H4 (cell line): Measurements from ENCODE around the gene MAP3K5. TPM values are rescaled to one million over a fixed set of nuclear protein-coding genes. Genes with fewer than 3 reads are reported as not detected.
"Not testable (repeated sequence)": the region's sequence is repeated elsewhere in the genome, so short reads cannot be mapped to it uniquely, and the experiment has no call there.

Experiments used
- DNase-seq: peaks from one replicate; pipeline ENCODE4 v3.0.0-alpha.2; 2015; ENCODE audit warnings: low spot score
- total RNA-seq: library from RNA; depleted of rRNA; stranded (reverse); fragments of >200 nt; shearing (Covaris generic); gene quantifications from 2 replicates; pipeline ENCODE4 v1.2.3, GENCODE V29; 2014

MAP3K5 gene
- total RNA-seq, 1 experiment from 2014 or later, result 2.1 TPM

- no peak for DNase-seq
These were observed 18.8 kb downstream of the MAP3K5 start for GRCh38 chr6:136773473-136773796.

GRCh38 chr6:136772685-136773472 lies 19.4 kb downstream of the MAP3K5 start:
- no peak for DNase-seq

- no peak for DNase-seq
These were observed 21.0 kb downstream of the MAP3K5 start for GRCh38 chr6:136771306-136771705.

- no peak for DNase-seq
These were observed 22.5 kb downstream of the MAP3K5 start for GRCh38 chr6:136769759-136770158.

- no peak for DNase-seq
These were observed 23.2 kb downstream of the MAP3K5 start for GRCh38 chr6:136769124-136769523.

DNA sequence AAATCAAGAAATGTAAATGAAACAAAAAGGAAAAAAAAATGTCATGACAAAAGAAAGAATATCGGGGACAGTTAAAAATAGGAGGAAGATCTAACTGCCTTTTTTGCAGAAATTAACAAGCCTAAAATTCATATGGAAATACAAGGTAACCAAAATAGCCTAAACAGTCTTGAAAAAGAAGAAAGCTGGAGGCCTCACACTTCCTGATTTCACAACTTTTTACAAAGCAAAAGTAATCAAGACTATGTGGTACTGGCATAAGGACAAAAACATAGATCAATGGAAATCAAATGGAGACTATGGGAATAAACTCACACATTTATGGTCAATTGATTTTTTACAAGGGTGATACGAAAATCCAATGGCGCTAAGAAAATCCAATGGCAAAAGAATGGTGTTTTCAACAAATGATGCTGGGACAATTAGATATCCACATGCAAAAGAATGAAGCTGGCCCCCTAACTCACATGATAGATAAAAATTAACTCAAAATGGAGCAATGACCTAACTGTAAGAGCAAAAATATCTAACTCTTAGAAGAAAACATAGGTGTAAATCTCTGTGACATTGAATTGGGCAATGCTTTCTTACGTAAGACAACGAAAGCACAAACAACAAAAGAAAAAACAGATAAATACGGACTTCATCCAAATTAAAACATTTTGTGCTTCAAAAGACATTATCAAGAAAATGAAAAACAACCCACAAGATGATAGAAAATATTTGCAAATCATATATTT lies 24.5 kb downstream of the MAP3K5 start:
- DNase-seq, result no peak

DNA sequence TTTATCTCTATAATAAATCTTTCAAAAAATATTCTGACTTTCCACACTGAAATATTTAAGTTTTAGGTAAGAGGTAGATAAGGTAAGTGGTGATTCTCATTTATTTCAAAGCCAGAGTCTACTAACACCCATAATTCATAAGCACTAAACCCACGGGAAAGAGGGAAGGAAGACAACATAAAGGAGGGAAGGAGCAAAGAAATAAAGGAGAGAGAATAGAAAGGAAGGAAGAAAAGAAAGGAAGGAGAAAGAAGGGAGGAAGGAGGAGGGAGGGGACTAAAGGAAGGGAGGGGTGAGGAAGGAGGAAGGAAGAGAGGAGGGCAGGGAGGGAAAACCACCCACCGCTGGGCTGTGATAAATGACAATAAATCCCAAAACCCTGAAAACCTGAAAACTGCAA lies 25.2 kb downstream of the MAP3K5 start:
- no peak for DNase-seq

DNA sequence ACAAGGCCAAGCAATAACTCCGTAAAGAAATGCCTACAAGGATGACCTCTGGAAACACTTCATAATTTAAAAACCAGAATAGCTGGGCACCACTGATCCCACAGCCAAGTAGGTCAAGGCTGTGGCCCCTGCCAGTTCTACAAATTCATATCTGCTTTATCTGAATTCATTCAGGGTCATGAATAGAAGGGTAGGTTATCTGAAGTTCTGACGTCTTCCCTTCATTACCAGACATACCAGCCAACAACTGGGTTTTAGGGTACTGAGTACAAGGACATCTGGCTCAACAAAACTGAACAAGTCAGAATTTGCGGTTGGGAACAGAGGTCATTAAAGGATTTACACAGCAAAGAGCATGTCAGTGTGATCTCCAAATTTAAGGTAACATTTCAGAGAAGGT lies 26.0 kb downstream of the MAP3K5 start:
- no peak for DNase-seq

DNA sequence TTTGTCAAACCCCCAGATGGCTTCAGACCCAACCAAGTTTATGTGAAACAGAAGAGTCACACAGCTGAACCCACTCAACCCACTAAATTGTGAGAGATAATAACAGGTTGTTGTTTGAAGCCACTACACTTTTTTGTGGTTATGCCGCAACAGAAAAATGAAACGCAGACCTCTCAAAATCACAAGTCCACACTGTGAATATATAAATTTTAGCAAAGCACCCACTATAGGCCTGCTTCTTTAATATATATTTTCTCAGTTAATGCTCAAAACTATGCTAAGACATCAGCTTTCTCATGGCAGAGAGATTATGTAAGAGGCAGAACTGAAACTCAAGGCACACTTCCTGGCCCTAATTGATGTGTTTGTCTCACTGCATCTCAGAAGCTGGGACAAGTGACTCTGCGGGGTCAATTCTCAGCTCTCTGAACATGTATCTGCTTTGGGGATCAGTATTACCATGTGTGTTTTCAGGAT lies 27.7 kb downstream of the MAP3K5 start:
- DNase-seq, result no peak

DNA sequence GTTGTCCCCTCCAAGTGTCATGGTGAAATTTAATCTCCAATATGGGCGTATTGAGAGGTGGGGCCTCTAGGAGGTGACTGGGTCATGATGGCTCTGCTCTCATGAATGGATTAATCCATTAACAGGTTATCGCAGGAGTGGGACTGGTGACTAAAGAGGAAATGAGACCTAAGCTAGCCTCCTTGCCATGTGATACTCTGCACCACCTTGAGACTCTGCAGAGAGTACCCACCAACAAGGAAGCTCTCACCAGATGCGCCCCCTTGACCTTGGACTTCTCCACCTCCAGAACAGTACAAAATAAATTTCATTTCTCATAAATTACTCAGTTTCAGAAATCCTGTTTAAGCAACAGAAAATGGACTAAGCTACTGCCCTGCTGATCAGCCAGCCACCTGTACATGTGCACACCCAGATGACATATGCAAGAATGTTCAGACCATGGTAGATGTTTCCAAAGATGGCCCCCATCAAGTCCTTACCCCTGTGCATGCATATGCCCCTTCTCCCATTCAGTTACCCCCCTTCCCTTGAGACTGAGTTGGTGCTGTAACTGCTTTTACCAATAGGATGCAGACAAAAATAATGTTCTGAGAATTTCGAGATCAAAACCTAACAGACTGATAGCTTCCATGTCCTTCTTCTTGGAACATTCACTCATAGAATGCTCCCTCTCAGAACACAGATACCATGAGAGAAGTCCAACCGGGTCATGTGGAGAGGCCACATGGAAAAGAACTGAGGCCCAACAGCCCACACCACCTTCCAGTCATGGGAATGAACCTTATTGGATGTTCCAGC lies 28.4 kb downstream of the MAP3K5 start:
- DNase-seq, result no peak

- no peak for DNase-seq
These were observed 29.0 kb downstream of the MAP3K5 start for GRCh38 chr6:136763255-136763654.

DNA sequence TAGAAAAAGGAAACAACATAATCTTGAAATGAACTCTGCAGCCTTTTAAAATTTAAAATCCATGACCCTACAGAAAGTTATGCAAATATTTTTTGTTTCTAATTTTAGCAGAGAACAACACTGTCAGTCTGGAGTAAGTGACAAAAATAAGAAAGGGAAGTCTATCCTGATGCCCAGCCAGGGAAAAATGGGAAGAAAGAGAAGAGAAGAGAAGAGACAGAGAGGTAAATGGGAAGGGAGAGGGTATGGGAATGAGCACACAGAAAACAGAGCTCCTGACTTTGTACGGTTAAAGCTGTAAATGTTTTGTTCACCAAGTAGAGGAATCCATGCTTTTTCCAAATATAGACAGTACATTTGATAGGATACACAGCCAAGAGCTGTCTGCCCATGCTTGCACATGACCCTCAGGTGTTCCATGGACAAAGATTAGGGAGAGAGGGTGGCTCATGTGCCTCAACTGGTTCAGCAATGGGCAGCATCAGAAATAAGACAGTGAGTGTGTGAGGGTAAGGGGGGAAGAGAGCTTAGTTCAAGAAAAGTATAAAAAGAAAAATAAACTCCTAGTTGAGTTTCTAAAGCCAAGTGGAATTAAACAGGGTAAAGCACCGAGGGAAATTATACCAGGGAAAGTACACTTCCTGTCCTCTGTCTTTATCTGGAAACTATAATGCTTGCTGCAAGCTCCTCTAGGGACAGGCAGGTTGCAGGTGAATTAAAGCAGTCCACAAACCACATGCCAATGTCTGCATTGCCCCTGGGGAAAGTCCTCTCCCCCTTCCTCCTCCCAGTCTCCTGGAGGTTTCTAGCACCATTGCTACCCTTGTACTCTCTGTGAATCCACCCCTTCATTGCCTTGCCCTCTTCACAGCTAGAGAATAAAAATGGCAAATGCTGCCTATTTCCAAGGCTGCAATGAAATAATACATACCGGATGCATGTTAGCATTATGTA lies 30.0 kb downstream of the MAP3K5 start:
- DNase-seq, result no peak

DNA sequence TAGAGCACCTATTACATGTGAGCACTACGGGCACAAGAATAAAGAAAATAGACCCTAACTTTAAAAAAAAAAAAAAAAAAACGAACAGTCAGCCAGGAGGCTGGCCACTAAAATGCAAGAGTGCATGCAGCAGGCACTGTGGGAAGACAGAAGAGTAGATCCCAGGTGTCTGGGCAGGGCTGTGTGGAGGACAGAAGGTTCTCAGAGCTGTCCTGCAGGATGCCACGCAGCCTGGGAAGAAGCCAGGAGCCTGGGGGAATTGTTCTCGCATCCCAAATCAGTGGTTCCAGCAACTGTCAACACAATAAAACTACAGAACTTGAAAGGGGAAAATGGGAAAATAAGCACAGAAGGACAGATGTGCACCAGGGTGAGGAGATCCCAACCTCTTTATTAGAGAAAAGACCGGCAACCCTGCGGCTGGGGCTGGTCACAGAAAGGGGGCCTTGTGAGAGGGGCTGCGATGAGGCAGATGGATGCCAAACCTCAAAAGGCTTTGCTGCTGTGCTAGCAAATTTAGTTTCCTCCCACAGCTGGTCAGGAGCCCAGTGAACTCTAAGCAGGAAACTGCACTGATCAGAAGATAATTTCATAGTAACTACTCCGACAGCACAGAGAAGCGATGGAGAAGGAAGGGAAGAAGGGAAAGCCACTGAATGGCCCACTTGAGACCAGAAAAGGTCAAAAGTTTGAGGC lies 30.9 kb downstream of the MAP3K5 start:
- no peak for DNase-seq

GRCh38 chr6:136760781-136761180 lies 31.5 kb downstream of the MAP3K5 start:
- not testable (repeated sequence) for DNase-seq

DNA sequence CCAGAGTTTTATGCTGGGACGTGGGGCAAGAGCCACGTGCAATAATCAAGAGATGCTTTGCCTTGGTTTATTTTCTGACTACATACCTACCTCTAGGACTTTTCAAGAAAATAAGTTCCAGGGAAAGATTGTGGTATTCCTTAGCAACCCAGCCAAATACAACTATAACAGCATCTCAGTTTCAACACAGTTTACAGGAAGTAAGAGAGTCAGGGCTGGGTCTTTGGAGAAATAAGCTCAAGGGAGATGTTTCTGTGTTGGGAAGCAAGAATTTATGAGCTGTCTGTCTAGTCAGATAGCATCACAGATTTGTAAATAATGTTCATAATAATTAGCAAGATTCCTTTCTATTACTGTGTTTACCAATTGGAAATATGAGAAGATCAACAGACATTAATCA lies 35.1 kb downstream of the MAP3K5 start:
- DNase-seq, result no peak

GRCh38 chr6:136754820-136755219 lies 37.5 kb downstream of the MAP3K5 start:
- no peak for DNase-seq

DNA sequence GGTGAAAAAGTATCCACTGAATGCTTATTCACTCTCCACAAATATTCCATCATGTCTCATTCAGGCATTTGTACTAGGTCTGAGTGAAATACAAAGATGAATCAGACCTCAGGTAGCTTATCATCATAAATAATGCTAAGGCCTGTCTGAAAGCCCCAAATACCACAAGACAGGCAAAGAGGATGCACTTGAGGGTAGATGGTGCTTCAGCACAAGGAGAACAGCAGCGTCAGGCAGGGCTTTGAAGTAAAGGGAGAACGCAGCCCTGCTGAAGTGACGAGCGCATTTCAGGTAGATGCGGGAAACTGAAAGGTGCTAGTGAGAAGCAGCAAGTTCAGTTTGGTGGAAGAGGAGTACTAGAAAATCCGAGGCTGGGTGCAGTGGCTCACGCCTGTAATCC lies 38.7 kb downstream of the MAP3K5 start:
- DNase-seq, result no peak

GRCh38 chr6:136752554-136752953 lies 39.7 kb downstream of the MAP3K5 start:
- no peak for DNase-seq

GRCh38 chr6:136751991-136752390 lies 40.3 kb downstream of the MAP3K5 start:
- DNase-seq, result no peak

- no peak for DNase-seq
These were observed 40.7 kb downstream of the MAP3K5 start for GRCh38 chr6:136751522-136751956.
